NCI-H2107 (cell line): ENCODE results near the gene RETSAT.

Experiments
- DNase-seq: peaks from one replicate; lab custom pipeline; 2025; lab: John Stamatoyannopoulos, UW

RETSAT gene

GRCh38 chr2:85307527-85307897 lies 46.8 kb downstream of the RETSAT start:
- DNase-seq: no peak

DNA sequence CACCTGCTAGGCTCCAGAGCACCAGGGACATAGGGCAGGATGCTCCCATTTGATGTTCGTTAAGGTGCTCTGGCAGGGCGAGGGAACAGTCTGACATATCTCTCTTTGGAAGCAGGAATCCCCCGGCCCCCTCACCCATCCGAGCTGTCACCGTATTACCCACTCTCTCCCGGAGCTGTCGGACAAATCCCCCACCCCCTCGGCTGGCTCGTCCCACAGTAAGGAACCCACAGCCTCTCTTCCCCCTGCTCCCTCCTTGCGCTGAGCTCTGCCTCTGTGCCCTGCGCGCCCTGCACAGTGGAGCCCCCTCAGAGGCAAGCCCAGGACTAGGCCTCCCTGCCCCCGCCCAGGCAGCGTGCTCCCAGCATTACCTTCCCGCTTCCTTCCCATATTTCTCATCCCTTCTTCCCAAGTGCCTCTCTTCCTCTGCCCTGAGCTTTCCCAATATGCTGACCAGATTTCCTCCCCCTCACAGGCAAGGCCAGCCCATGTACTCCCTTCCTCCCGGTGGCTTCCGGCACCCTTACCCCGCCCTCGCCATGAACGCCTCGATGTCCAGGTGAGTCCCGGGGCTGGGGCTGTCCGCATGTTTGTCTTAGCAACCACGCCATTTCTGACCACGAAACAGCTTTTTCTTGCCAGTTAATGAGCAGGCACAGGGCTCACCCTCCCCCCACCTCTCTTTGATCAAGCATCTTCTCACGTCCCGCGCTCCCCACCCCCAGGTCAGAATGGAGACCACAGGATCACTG lies 50.4 kb downstream of the RETSAT start:
- DNase-seq: no peak

DNA sequence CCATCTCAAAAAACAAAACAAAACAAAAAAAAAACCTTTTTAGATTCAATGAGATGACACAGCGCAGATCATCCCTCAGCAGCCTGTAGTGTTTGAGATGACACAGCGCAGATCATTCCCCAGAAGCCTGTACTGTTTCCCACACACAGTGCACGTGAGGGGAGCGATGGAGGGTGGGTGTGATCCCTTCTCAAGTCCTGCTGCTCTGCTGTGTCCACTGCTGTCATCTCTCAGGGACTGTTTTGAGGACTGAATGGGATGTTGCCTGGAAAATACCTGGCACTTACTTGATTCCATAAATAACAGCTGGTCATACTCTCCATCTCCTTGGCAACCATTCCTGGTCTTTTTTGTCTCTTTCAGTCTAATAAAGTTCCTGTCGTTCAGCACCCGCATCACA lies 52.2 kb downstream of the RETSAT start:
- DNase-seq: no peak
